Kidney (tissue), 14 donors: ENCODE measurements around the gene F2RL1. TPM values are rescaled to one million over a fixed set of nuclear protein-coding genes. Genes with fewer than 3 reads are reported as not detected.

Experiments
- DNase-seq, 5 donors: peaks; one replicate each; pipeline ENCODE4 v3.0.0-alpha.2; 2013 to 2020
- FAIRE-seq: peaks from 2 replicates; lab custom pipeline; 2012; peaks lifted over from hg19 to GRCh38; lab: Jason Lieb, UNC
- H3K27ac ChIP-seq, 2 donors: one replicate each; pipeline ENCODE4 v1.7.0; 2013; ENCODE audit warnings: low read depth in 2 of 2, low read length in 2 of 2, inconsistent platforms in 1 of 2
- H3K27me3 ChIP-seq: one replicate; pipeline ENCODE4 v1.7.1; 2013; ENCODE audit warnings: low read length, inconsistent platforms; ENCODE audit not compliant: control insufficient read depth, insufficient read depth
- H3K36me3 ChIP-seq, 3 donors: one replicate each; pipeline versions ENCODE4 v1.7.0 to v1.7.1; 2013; ENCODE audit warnings: low read length in 3 of 3, control low read depth in 1 of 3, inconsistent platforms in 1 of 3; ENCODE audit not compliant: insufficient read depth in 3 of 3, control insufficient read depth in 2 of 3
- H3K4me1 ChIP-seq, 3 donors: one replicate each; pipeline versions ENCODE4 v1.7.0 to v1.7.1; 2013; ENCODE audit warnings: low read length in 3 of 3, inconsistent platforms in 1 of 3, low read depth in 1 of 3; ENCODE audit not compliant: control insufficient read depth in 2 of 3, insufficient read depth in 2 of 3
- H3K4me3 ChIP-seq, 3 donors: one replicate each; pipeline versions ENCODE4 v1.7.0 to v1.8.1; 2013; ENCODE audit warnings: low read length in 3 of 3, control low read depth in 1 of 3, inconsistent platforms in 1 of 3
- H3K9ac ChIP-seq, 3 donors: one replicate each; pipeline versions ENCODE4 v1.7.0 to v1.7.1; 2013; ENCODE audit warnings: low read length in 3 of 3, control low read depth in 1 of 3, inconsistent platforms in 1 of 3
- H3K9me3 ChIP-seq, 3 donors: one replicate each; pipeline versions ENCODE4 v1.7.0 to v1.7.1; 2013; ENCODE audit warnings: low read length in 3 of 3, control low read depth in 1 of 3, inconsistent platforms in 1 of 3; ENCODE audit not compliant: control insufficient read depth in 2 of 3, insufficient read depth in 1 of 3
- intact Hi-C: fragments of 100-400 bp; cut with DNase I; formaldehyde crosslinking; loops from one replicate; pipeline ENCODE4 v1.11.1; 2022
- polyA plus RNA-seq: library from polyadenylated mRNA; stranded (reverse); fragments of 350-450 nt; fragmentation: Illumina TruSeq; extraction: RNeasy Lipid Tissue Mini Kit (QIAGEN cat#74804); gene quantifications from one replicate; pipeline ENCODE4 v1.2.3, GENCODE V29; 2014; ENCODE audit warnings: low read depth, low replicate concordance; ENCODE audit not compliant: insufficient read depth
- total RNA-seq: library from RNA; stranded (reverse); fragmentation: NEBNext Ultra II Directional; extraction: Animal tissue kit (Norgen Biotek cat#: 25700); gene quantifications from one replicate; pipeline ENCODE4 v1.2.1, GENCODE V29; 2021
- TF ChIP-seq, protein P1 (sequence below): IDR thresholded peaks from 3 replicates; pipeline ENCODE4 v1.5.1; 2012; ENCODE audit warnings: mild to moderate bottlenecking, moderate library complexity, borderline replicate concordance; ENCODE audit not compliant: insufficient read depth; ENCODE audit errors: extremely low read depth
- donor health status: control.
- donor health status: control.
- donor health status: control.
- donor health status: control.
- donor health status: control.
- donor health status: DM: yes; HTN: yes; CAD: no.
- donor health status: Normal renal cell carcinoma (clear cell type).

The F2RL1 gene
- total and polyA plus RNA-seq, 2 donors from 2014 or later: 24.5 to 51.9 TPM

DNA sequence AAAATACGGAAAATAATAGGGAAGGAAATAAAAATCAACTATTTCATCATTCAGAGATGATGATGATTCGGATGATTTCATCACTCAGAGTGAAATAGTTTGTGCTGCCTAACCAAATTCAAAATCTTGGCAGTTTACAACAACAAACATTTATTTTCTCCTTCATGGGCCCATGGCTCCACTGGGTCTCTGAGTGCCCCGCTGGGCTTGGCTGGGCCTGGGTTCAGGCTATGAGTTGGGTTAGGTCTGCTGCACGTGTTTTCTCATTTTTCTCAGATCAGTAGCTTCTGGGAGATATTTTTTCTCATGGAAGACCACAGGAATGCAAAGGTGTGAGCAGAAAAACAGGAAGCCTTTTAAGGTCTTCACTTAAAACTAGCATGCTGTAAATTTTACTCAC lies 24.0 kb upstream of the F2RL1 start:
- DNase-seq: no peak
- Histone ChIP-seq H3K27me3 (no peaks in the 10 kb centered on the region), H3K4me1 (no peaks in the 10 kb centered on the region), H3K36me3 (no peaks in the 10 kb centered on the region), H3K27ac (no peak overlapping the region), H3K9ac (no peak overlapping the region), H3K4me3 (no peak overlapping the region), H3K9me3 (no peaks in the 10 kb centered on the region)
- no peak for FAIRE-seq
- intact Hi-C loops: no loop called here
- TF ChIP-seq, protein P1, sequence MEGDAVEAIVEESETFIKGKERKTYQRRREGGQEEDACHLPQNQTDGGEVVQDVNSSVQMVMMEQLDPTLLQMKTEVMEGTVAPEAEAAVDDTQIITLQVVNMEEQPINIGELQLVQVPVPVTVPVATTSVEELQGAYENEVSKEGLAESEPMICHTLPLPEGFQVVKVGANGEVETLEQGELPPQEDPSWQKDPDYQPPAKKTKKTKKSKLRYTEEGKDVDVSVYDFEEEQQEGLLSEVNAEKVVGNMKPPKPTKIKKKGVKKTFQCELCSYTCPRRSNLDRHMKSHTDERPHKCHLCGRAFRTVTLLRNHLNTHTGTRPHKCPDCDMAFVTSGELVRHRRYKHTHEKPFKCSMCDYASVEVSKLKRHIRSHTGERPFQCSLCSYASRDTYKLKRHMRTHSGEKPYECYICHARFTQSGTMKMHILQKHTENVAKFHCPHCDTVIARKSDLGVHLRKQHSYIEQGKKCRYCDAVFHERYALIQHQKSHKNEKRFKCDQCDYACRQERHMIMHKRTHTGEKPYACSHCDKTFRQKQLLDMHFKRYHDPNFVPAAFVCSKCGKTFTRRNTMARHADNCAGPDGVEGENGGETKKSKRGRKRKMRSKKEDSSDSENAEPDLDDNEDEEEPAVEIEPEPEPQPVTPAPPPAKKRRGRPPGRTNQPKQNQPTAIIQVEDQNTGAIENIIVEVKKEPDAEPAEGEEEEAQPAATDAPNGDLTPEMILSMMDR: no peak

DNA sequence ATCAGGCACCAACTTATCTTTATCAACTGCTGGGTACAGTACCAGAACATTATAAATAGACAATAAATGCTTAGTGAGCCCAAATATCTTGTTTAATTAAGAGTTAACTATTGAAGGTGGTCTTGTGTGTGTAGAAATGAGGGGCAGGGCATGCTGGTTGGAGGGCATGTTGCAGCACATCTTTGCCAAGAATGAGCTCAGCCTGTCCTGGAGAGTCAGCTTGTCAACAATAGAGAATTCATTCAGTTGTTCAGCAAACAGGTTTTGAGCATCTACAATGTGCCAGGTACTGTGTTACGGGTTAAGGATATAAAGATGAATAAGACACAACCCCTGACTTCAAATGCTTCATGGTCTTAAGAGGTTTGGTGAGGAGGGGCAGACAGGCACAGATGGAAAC lies 19.2 kb upstream of the F2RL1 start:
- TF ChIP-seq, protein P1: no peak
- Histone ChIP-seq H3K36me3 (no peaks in the 10 kb centered on the region), H3K27ac (no peak overlapping the region), H3K4me1 (no peaks in the 10 kb centered on the region), H3K27me3 (no peaks in the 10 kb centered on the region), H3K9ac (no peak overlapping the region), H3K4me3 (no peak overlapping the region), H3K9me3 (no peaks in the 10 kb centered on the region)
- DNase-seq: no peak
- intact Hi-C loops: no loop called here
- no peak for FAIRE-seq

DNA sequence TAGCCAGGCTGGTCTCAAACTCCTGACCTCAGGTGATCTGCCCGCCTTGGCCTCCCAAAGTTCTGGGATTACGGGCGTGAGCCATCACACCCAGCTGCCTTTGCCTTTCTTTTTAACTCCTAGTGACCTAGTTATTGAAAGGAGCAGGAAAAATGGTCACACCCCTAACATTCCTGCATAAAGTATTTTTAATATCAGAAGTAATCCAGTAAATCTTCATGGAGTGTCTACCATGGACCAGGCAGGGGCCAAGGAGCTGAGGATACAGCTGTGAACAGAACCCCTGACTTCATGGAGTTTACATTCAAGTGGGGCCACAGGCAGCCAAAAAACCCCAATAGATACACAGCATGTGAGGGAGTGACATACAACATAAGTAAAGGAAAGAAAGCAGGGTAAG lies 18.3 kb upstream of the F2RL1 start:
- DNase-seq: no peak
- H3K4me3 ChIP-seq: no peak overlapping the region
- TF ChIP-seq, protein P1: no peak
- intact Hi-C loops: no loop called here
- no peaks in the 10 kb centered on the region for H3K27me3 ChIP-seq
- FAIRE-seq: no peak
- H3K9ac ChIP-seq: no peak overlapping the region
- H3K4me1 ChIP-seq: no peaks in the 10 kb centered on the region
- H3K9me3 ChIP-seq: no peaks in the 10 kb centered on the region
- H3K36me3 ChIP-seq: no peaks in the 10 kb centered on the region
- H3K27ac ChIP-seq: no peak overlapping the region

DNA sequence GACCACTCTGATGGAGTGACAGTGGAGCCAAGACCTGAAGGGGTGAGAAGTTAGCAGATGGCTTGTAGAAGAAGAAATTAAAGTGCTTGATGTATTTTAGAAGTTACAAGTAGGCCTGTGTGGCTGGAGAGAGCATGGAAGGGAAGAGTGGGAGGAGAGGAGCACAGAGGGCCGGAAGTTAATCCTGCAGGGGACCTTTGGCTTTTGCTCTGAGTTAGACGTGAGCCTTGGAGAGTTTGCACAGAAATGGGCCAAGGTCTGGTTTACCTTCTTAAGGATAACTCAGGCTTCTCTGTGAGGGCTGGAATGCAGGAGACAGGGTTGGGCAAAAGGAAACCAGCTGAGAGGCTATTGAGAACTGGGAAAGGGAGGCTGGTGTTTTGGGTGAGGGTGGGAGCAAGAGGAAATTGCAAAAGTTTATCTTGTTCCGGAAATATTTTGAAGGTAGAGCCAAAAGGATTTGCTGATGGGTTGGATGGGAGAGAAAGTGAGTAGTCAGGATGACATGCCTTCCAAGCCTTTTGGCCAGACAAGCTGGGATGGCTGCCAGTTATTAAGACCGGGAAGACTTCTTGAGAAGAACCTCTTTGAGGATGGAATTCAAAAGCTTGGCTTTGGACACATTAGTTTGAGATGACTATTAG lies 17.5 kb upstream of the F2RL1 start:
- Histone ChIP-seq H3K36me3 (no peaks in the 10 kb centered on the region), H3K4me3 (no peak overlapping the region), H3K9ac (no peak overlapping the region), H3K27me3 (no peaks in the 10 kb centered on the region), H3K27ac (no peak overlapping the region), H3K4me1 (no peaks in the 10 kb centered on the region), H3K9me3 (no peaks in the 10 kb centered on the region)
- intact Hi-C loops: no loop called here
- TF ChIP-seq, protein P1: no peak
- no peak for DNase-seq
- no peak for FAIRE-seq
